ENCODE data around the gene CD8A.
"Not testable (repeated sequence)": the region's sequence is repeated elsewhere in the genome, so short reads cannot be mapped to it uniquely, and the experiment has no call there.

CD8A gene

GRCh38 chr2:86836915-86837695, 46.4 kb upstream of the CD8A start:
- not testable (repeated sequence) for H3K23ac ChIP-seq (ENCODE audit: low read length); H3K9ac ChIP-seq (ENCODE audit: low read length); H3K27ac ChIP-seq (ENCODE audit: low read depth, low read length); H3K4ac ChIP-seq (ENCODE audit: low read depth, low read length); H3K4me1 ChIP-seq (ENCODE audit: control insufficient read depth in 1 of 2, insufficient read depth in 2 of 2, low read length in 2 of 2); H3K9me3 ChIP-seq (ENCODE audit: insufficient read depth, low read depth, low read length); H3K36me3 ChIP-seq (ENCODE audit: control insufficient read depth in 1 of 2, insufficient read depth in 2 of 2, low read length in 2 of 2); H3K79me1 ChIP-seq (ENCODE audit: low read length); H4K8ac ChIP-seq (ENCODE audit: low read depth, low read length); H3K27me3 ChIP-seq (ENCODE audit: insufficient read depth, low read length); H2BK120ac ChIP-seq (ENCODE audit: insufficient read depth, low read length, poor library complexity); H3K4me3 ChIP-seq (ENCODE audit: low read depth, low read length); H2AK5ac ChIP-seq (ENCODE audit: low read length); H3K18ac ChIP-seq (ENCODE audit: low read length); H4K91ac ChIP-seq (ENCODE audit: low read depth, low read length); H3K79me2 ChIP-seq (ENCODE audit: control insufficient read depth, insufficient read depth, low read length, poor library complexity); H4K12ac ChIP-seq (ENCODE audit: low read depth, low read length); H2BK12ac ChIP-seq (ENCODE audit: low read length); H3K14ac ChIP-seq (ENCODE audit: low read length); H3K4me2 ChIP-seq (ENCODE audit: low read length); H2AFZ ChIP-seq (ENCODE audit: insufficient read depth, low read length, poor library complexity); H2BK5ac ChIP-seq (ENCODE audit: low read depth, low read length, poor library complexity)
- no CpG with 5 or more reads among the region's 19 CpGs for WGBS (ENCODE audit: extremely low coverage, insufficient coverage, insufficient read length)
- DNase-seq: peak; percentile 75 to 90

DNA sequence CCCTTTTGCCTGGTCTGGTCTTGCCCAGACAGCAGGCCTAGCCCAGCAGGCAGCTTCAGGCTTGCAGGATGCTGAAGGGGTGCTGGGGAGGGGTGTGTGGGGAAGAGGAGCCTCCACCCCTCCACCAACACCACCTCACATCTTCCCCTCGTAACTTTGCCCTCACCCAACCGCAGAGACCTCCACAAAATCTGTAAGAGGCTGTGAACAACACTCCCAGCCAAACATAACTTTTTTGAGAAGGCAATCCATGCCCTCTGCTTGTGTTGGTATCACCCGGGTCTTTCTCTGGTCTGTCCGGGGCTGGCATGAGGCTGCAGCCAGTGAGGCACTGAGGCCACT, 44.8 kb upstream of the CD8A start:
- not testable (repeated sequence) for H3K14ac ChIP-seq (ENCODE audit: low read length); H2AK5ac ChIP-seq (ENCODE audit: low read length); H3K36me3 ChIP-seq (ENCODE audit: control insufficient read depth in 1 of 2, insufficient read depth in 2 of 2, low read length in 2 of 2); H3K4ac ChIP-seq (ENCODE audit: low read depth, low read length); DNase-seq; H4K8ac ChIP-seq (ENCODE audit: low read depth, low read length); H3K79me1 ChIP-seq (ENCODE audit: low read length); H3K79me2 ChIP-seq (ENCODE audit: control insufficient read depth, insufficient read depth, low read length, poor library complexity); H2AFZ ChIP-seq (ENCODE audit: insufficient read depth, low read length, poor library complexity); H3K18ac ChIP-seq (ENCODE audit: low read length); H2BK12ac ChIP-seq (ENCODE audit: low read length); H3K27ac ChIP-seq (ENCODE audit: low read depth, low read length); H3K23ac ChIP-seq (ENCODE audit: low read length); H3K4me1 ChIP-seq (ENCODE audit: control insufficient read depth in 1 of 2, insufficient read depth in 2 of 2, low read length in 2 of 2); H4K91ac ChIP-seq (ENCODE audit: low read depth, low read length); H3K9me3 ChIP-seq (ENCODE audit: insufficient read depth, low read depth, low read length); H2BK120ac ChIP-seq (ENCODE audit: insufficient read depth, low read length, poor library complexity); H2BK5ac ChIP-seq (ENCODE audit: low read depth, low read length, poor library complexity); H3K4me2 ChIP-seq (ENCODE audit: low read length); H4K12ac ChIP-seq (ENCODE audit: low read depth, low read length); H3K4me3 ChIP-seq (ENCODE audit: low read depth, low read length); H3K9ac ChIP-seq (ENCODE audit: low read length); H3K27me3 ChIP-seq (ENCODE audit: insufficient read depth, low read length)
- no CpG with 5 or more reads among the region's 4 CpGs for WGBS (ENCODE audit: extremely low coverage, insufficient coverage, insufficient read length)

DNA sequence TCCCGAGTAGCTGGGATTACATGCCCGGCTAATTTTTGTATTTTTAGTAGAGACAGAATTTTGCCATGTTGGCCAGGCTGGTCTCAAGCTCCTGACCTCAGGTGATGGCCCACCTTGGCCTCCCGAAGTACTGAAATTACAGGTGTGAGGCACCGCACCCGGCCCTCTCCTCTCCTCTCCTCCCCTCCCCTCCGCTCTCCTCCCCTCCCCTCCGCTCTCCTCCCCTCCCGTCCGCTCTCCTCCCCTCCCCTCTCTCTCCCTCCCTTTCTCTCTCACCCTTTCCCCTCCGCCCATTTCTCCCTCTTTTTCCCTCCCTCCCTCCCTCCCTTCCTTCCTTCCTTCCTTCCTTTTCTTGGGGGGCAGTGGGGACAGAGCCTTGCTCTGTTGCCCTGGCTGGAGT, 42.6 kb upstream of the CD8A start:
- Histone ChIP-seq H3K27ac (ENCODE audit: low read depth, low read length) (no peak overlapping the region), H3K4me3 (ENCODE audit: low read depth, low read length) (no peak overlapping the region), H2BK12ac (ENCODE audit: low read length) (no peak overlapping the region), H2AFZ (ENCODE audit: insufficient read depth, low read length, poor library complexity) (no peak overlapping the region), H4K12ac (ENCODE audit: low read depth, low read length) (no peak overlapping the region), H2BK5ac (ENCODE audit: low read depth, low read length, poor library complexity) (no peak overlapping the region), H2AK5ac (ENCODE audit: low read length) (no peak overlapping the region), H3K27me3 (ENCODE audit: insufficient read depth, low read length) (no peaks in the 10 kb centered on the region), H4K8ac (ENCODE audit: low read depth, low read length) (no peak overlapping the region), H3K4me1 (ENCODE audit: control insufficient read depth in 1 of 2, insufficient read depth in 2 of 2, low read length in 2 of 2) (no peaks in the 10 kb centered on the region), H3K9ac (ENCODE audit: low read length) (no peak overlapping the region), H3K79me1 (ENCODE audit: low read length) (no peaks in the 10 kb centered on the region), H3K36me3 (ENCODE audit: control insufficient read depth in 1 of 2, insufficient read depth in 2 of 2, low read length in 2 of 2) (no peaks in the 10 kb centered on the region), H3K79me2 (ENCODE audit: control insufficient read depth, insufficient read depth, low read length, poor library complexity) (no peaks in the 10 kb centered on the region), H3K4me2 (ENCODE audit: low read length) (no peak overlapping the region), H3K18ac (ENCODE audit: low read length) (no peak overlapping the region), H3K4ac (ENCODE audit: low read depth, low read length) (no peak overlapping the region), H2BK120ac (ENCODE audit: insufficient read depth, low read length, poor library complexity) (no peak overlapping the region), H4K91ac (ENCODE audit: low read depth, low read length) (no peak overlapping the region), H3K14ac (ENCODE audit: low read length) (no peak overlapping the region), H3K9me3 (ENCODE audit: insufficient read depth, low read depth, low read length) (no peaks in the 10 kb centered on the region), H3K23ac (ENCODE audit: low read length) (no peak overlapping the region)
- WGBS (ENCODE audit: extremely low coverage, insufficient coverage, insufficient read length): 75% methylated on average over 1 of the region's 10 CpGs
- no peak for DNase-seq

DNA sequence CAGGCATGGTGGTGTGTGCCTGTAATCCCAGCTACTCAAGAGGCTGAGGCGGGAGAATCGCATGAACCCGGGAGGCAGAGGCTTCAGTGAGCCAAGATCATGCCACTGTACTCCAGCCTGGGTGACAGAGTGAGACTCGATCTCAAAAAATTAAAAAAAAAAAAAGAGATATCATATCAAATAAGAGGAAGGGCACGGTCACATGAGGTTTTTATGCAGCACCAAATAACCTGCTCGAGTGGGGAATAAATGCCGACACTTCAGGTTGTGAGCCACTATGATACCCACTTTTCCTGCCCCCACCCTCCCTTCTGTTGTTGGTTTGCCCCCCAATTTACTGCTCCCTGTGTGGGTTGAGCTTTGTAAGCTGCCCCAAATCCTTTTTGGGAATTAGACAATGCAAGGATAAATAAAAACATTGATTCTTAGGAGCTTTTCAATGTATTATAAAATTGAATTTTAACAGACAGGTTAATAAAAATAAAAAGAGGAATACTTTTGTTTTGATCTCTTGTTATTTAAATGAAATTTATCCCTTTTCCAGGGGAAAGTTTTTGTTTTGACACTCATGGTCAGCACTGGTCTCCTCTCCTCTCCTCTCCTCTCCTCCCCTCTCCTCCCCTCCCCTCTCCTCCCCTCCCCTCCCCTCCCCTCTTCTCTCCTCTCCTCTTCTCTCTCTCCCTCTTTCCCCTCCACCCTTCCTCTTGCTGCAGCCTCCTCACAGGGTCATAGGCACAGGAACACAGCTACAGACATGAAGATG, 41.8 kb upstream of the CD8A start:
- no CpG with 5 or more reads among the region's 7 CpGs for WGBS (ENCODE audit: extremely low coverage, insufficient coverage, insufficient read length)
- H3K9ac ChIP-seq (ENCODE audit: low read length): no peak overlapping the region
- H3K4ac ChIP-seq (ENCODE audit: low read depth, low read length): no peak overlapping the region
- H3K27ac ChIP-seq (ENCODE audit: low read depth, low read length): no peak overlapping the region
- H4K12ac ChIP-seq (ENCODE audit: low read depth, low read length): no peak overlapping the region
- no peak overlapping the region for H3K18ac ChIP-seq (ENCODE audit: low read length)
- H3K4me3 ChIP-seq (ENCODE audit: low read depth, low read length): no peak overlapping the region
- no peaks in the 10 kb centered on the region for H3K36me3 ChIP-seq (ENCODE audit: control insufficient read depth in 1 of 2, insufficient read depth in 2 of 2, low read length in 2 of 2)
- no peak overlapping the region for H2BK120ac ChIP-seq (ENCODE audit: insufficient read depth, low read length, poor library complexity)
- no peak overlapping the region for H2BK5ac ChIP-seq (ENCODE audit: low read depth, low read length, poor library complexity)
- no peaks in the 10 kb centered on the region for H3K27me3 ChIP-seq (ENCODE audit: insufficient read depth, low read length)
- H2AK5ac ChIP-seq (ENCODE audit: low read length): no peak overlapping the region
- H3K4me2 ChIP-seq (ENCODE audit: low read length): no peak overlapping the region
- H3K79me1 ChIP-seq (ENCODE audit: low read length): no peaks in the 10 kb centered on the region
- DNase-seq: no peak
- no peak overlapping the region for H2AFZ ChIP-seq (ENCODE audit: insufficient read depth, low read length, poor library complexity)
- H4K91ac ChIP-seq (ENCODE audit: low read depth, low read length): no peak overlapping the region
- H3K9me3 ChIP-seq (ENCODE audit: insufficient read depth, low read depth, low read length): no peaks in the 10 kb centered on the region
- H3K14ac ChIP-seq (ENCODE audit: low read length): no peak overlapping the region
- H3K79me2 ChIP-seq (ENCODE audit: control insufficient read depth, insufficient read depth, low read length, poor library complexity): no peaks in the 10 kb centered on the region
- no peak overlapping the region for H3K23ac ChIP-seq (ENCODE audit: low read length)
- no peak overlapping the region for H4K8ac ChIP-seq (ENCODE audit: low read depth, low read length)
- no peaks in the 10 kb centered on the region for H3K4me1 ChIP-seq (ENCODE audit: control insufficient read depth in 1 of 2, insufficient read depth in 2 of 2, low read length in 2 of 2)
- H2BK12ac ChIP-seq (ENCODE audit: low read length): no peak overlapping the region
